ENCODE results near the gene URB1.

Gene URB1

GRCh38 chr21:32377506-32377905 is 15.3 kb downstream of the URB1 start:
- no peak overlapping the region for H3K4me3 ChIP-seq (ENCODE audit: low read depth, low read length, poor library complexity, severe bottlenecking)
- no peaks in the 10 kb centered on the region for H3K9me3 ChIP-seq (ENCODE audit: low read length)
- H3K27me3 ChIP-seq (ENCODE audit: insufficient read depth, low read length), result no peaks in the 10 kb centered on the region
- H3K36me3 ChIP-seq (ENCODE audit: insufficient read depth, low read length), result peaks cover 97% of the 10 kb centered on the region
- H3K9ac ChIP-seq (ENCODE audit: low read length), result no peak overlapping the region
- H3K79me2 ChIP-seq (ENCODE audit: insufficient read depth, low read length), result no peaks in the 10 kb centered on the region
- H3K9me2 ChIP-seq (ENCODE audit: low read depth, low read length), result no peaks in the 10 kb centered on the region
- no peak overlapping the region for H3K4me2 ChIP-seq (ENCODE audit: low read length)
- H2AFZ ChIP-seq (ENCODE audit: low read length), result no peak overlapping the region
- TF ChIP-seq EZH2 (IDR thresholded peaks at IDR 0.05; ENCODE audit: borderline replicate concordance, low read length) (no peak), CTCF (IDR thresholded peaks at IDR 0.05; ENCODE audit: low read length) (no peak)
- no peaks in the 10 kb centered on the region for H3K4me1 ChIP-seq (ENCODE audit: insufficient read depth, low read length, severe bottlenecking)
- H3K27ac ChIP-seq (ENCODE audit: low read depth, low read length, poor library complexity, severe bottlenecking), result no peak overlapping the region
- H4K20me1 ChIP-seq (ENCODE audit: insufficient read depth, low read length), result no peaks in the 10 kb centered on the region
- H3F3A ChIP-seq (ENCODE audit: insufficient read depth, low read length), result no peaks in the 10 kb centered on the region

- no peak overlapping the region for H3K4me2 ChIP-seq (ENCODE audit: low read length)
These were observed 20.1 kb downstream of the URB1 start for GRCh38 chr21:32372755-32373154.

GRCh38 chr21:32371913-32372314 is 20.9 kb downstream of the URB1 start:
- H3K4me3 ChIP-seq (ENCODE audit: low read depth, low read length, poor library complexity, severe bottlenecking), result no peak overlapping the region
- H3K27ac ChIP-seq (ENCODE audit: low read depth, low read length, poor library complexity, severe bottlenecking), result no peak overlapping the region
- no peak for TF ChIP-seq EZH2 (IDR thresholded peaks at IDR 0.05; ENCODE audit: borderline replicate concordance, low read length)
- TF ChIP-seq CTCF (IDR thresholded peaks at IDR 0.05; ENCODE audit: low read length), result no peak
- H3K79me2 ChIP-seq (ENCODE audit: insufficient read depth, low read length), result no peaks in the 10 kb centered on the region
- peaks cover 88% of the 10 kb centered on the region for H3K36me3 ChIP-seq (ENCODE audit: insufficient read depth, low read length)
- no peaks in the 10 kb centered on the region for H3K9me2 ChIP-seq (ENCODE audit: low read depth, low read length)
- H3K4me2 ChIP-seq (ENCODE audit: low read length), result no peak overlapping the region
- H3K9me3 ChIP-seq (ENCODE audit: low read length), result no peaks in the 10 kb centered on the region
- no peaks in the 10 kb centered on the region for H3F3A ChIP-seq (ENCODE audit: insufficient read depth, low read length)
- no peaks in the 10 kb centered on the region for H3K27me3 ChIP-seq (ENCODE audit: insufficient read depth, low read length)
- H4K20me1 ChIP-seq (ENCODE audit: insufficient read depth, low read length), result no peaks in the 10 kb centered on the region
- no peaks in the 10 kb centered on the region for H3K4me1 ChIP-seq (ENCODE audit: insufficient read depth, low read length, severe bottlenecking)
- no peak overlapping the region for H2AFZ ChIP-seq (ENCODE audit: low read length)
- no peak overlapping the region for H3K9ac ChIP-seq (ENCODE audit: low read length)

More at GRCh38 chr21:32372755-32373154, 20.1 kb downstream of the URB1 start:
- H4K20me1 ChIP-seq (ENCODE audit: insufficient read depth, low read length), result no peaks in the 10 kb centered on the region
- H3K4me1 ChIP-seq (ENCODE audit: insufficient read depth, low read length, severe bottlenecking), result no peaks in the 10 kb centered on the region
- no peaks in the 10 kb centered on the region for H3K79me2 ChIP-seq (ENCODE audit: insufficient read depth, low read length)
- no peaks in the 10 kb centered on the region for H3K9me3 ChIP-seq (ENCODE audit: low read length)
- peaks cover 88% of the 10 kb centered on the region for H3K36me3 ChIP-seq (ENCODE audit: insufficient read depth, low read length)
- TF ChIP-seq EZH2 (IDR thresholded peaks at IDR 0.05; ENCODE audit: borderline replicate concordance, low read length) (no peak), CTCF (IDR thresholded peaks at IDR 0.05; ENCODE audit: low read length) (no peak)
- H3K9me2 ChIP-seq (ENCODE audit: low read depth, low read length), result no peaks in the 10 kb centered on the region
- no peak overlapping the region for H3K27ac ChIP-seq (ENCODE audit: low read depth, low read length, poor library complexity, severe bottlenecking)
- no peak overlapping the region for H3K4me3 ChIP-seq (ENCODE audit: low read depth, low read length, poor library complexity, severe bottlenecking)
- no peaks in the 10 kb centered on the region for H3F3A ChIP-seq (ENCODE audit: insufficient read depth, low read length)
- no peak overlapping the region for H3K9ac ChIP-seq (ENCODE audit: low read length)
- no peaks in the 10 kb centered on the region for H3K27me3 ChIP-seq (ENCODE audit: insufficient read depth, low read length)
- no peak overlapping the region for H2AFZ ChIP-seq (ENCODE audit: low read length)
